Psoas muscle (tissue), 8 donors: Measurements from ENCODE around the gene MAP7D1. TPM values are rescaled to one million over a fixed set of nuclear protein-coding genes. Genes with fewer than 3 reads are reported as not detected.
A peak's percentile ranks its signal among the peaks of the same experiment; 100 is the strongest.
"Not testable (repeated sequence)": the region's sequence is repeated elsewhere in the genome, so short reads cannot be mapped to it uniquely, and the experiment has no call there.

Experiments
- ATAC-seq, 4 donors: fragments of 200-7000 bp; cut with Tn5 transposase; one replicate each; pipeline ENCODE4 v1.9.1; 2020; ENCODE audit warnings: moderate library complexity in 3 of 4, mild to moderate bottlenecking in 2 of 4
- DNase-seq, 2 donors: peaks; one replicate each; pipeline ENCODE4 v3.0.0-alpha.2; 2020
- H3K27ac ChIP-seq: fragments of 200-600 bp; one replicate; pipeline ENCODE4 v1.8.0; 2022
- H3K27me3 ChIP-seq, 3 donors: fragments of 200-600 bp in 1 of 3; one replicate each; pipeline versions ENCODE4 v1.6.1 to v1.8.0; 2013 to 2022; ENCODE audit warnings: low read length in 2 of 3, mild to moderate bottlenecking in 2 of 3, moderate library complexity in 1 of 3; ENCODE audit not compliant: insufficient read depth in 3 of 3
- H3K36me3 ChIP-seq, 2 donors: fragments of 200-600 bp in 1 of 2; one replicate each; pipeline versions ENCODE4 v1.6.1 to v1.8.0; 2013 to 2022; ENCODE audit warnings: low read depth in 1 of 2, mild to moderate bottlenecking in 1 of 2, moderate library complexity in 1 of 2; ENCODE audit not compliant: insufficient read depth in 1 of 2
- H3K4me1 ChIP-seq: fragments of 200-600 bp; one replicate; pipeline ENCODE4 v1.8.0; 2022
- H3K4me3 ChIP-seq: fragments of 200-600 bp; one replicate; pipeline ENCODE4 v1.8.0; 2022; ENCODE audit warnings: mild to moderate bottlenecking
- H3K9me3 ChIP-seq: fragments of 200-600 bp; one replicate; pipeline ENCODE4 v1.8.0; 2022
- CTCF ChIP-seq: fragments of 200-600 bp; IDR thresholded peaks from one replicate; pipeline ENCODE4 v1.8.0; 2022; ENCODE audit warnings: antibody characterized with exemption
- WGBS, 3 donors: extraction: QIAGEN DNeasy Blood & Tissue Kit; methylation state at CpG; one replicate each; pipeline versions ENCODE4 v1.1.6 to v1.1.7; 2013; 5-methylcytosine and 5-hydroxymethylcytosine counted together
- intact Hi-C, 2 donors: fragments of 100-400 bp; cut with DNase I; formaldehyde crosslinking; loops; one replicate each; pipeline versions ENCODE4 v1.11.0 to v1.14.2; 2022
- polyA plus RNA-seq, 3 donors: library from polyadenylated mRNA; stranded (reverse); fragments of 200-250 nt; gene quantifications; one replicate each; pipeline ENCODE4 v1.2.3, GENCODE V29; 2013
- total RNA-seq, 4 donors: library from RNA; stranded (reverse); fragmentation: NEBNext Ultra II Directional in 2 of 4; extraction: Animal tissue kit (Norgen Biotek cat#: 25700) in 2 of 4; gene quantifications; one replicate each; pipeline versions ENCODE4 v1.2.1 to v1.2.4, GENCODE V29; 2021 to 2023
- donor health status: healthy with polysubstance abuse.
- donor health status: DM: no; HTN: no; CAD: no; lungs with moderate emphysema.
- donor health status: Bipolar disorder and iron deficiency.
- donor health status: healthy.
- donor health status: DM: yes; HTN: yes; CAD: no.
- donor health status: DM: no; HTN: no; CAD: no.
- donor health status: DM: no; HTN: no; CAD: no.
- donor health status: DM: yes; HTN: yes; CAD: no.

The MAP7D1 gene
- total and polyA plus RNA-seq, 7 donors = 117 to 342 (median 212) TPM

- H3K36me3 ChIP-seq = peaks cover 0 to 30% of the 10 kb centered on the region in 2 donors
- ATAC-seq (peak; percentile 89 to 95 (median 93)), DNase-seq (peak; percentile 99 to 100)
- intact Hi-C loops = loop anchor here in 1 of 2 donors (2.0 to 5.0 kb wide), 2 partner anchors 61 to 67 kb away; partner anchors contain the start of gene MAP7D1
- no peaks in the 10 kb centered on the region for H3K27me3 ChIP-seq
- H3K9me3 ChIP-seq = no peaks in the 10 kb centered on the region
- peaks cover 30% of the 10 kb centered on the region for H3K4me1 ChIP-seq
- WGBS, 3 donors = 0% methylated on average over 45 of the region's 45 CpGs
- no peak for TF ChIP-seq CTCF
- H3K4me3 ChIP-seq = peak within 1 kb of the TSS; percentile 94
- peak within 1 kb of the TSS; percentile 98 for H3K27ac ChIP-seq
These were observed 68.1 kb downstream of the MAP7D1 start, which contains the start of gene THRAP3 for GRCh38 chr1:36223996-36224536. Gene THRAP3, plus strand, starts transcription at chr1:36224443. Its CDS starts 58,121 bp downstream, at chr1:36282564.

GRCh38 chr1:36224537-36225282 lies 68.8 kb downstream of the MAP7D1 start:
- TF ChIP-seq CTCF = peak; percentile 49
- intact Hi-C loops = loop anchor here (2.0 to 5.0 kb wide), 3 partner anchors 60 to 67 kb away; partner anchors contain the start of gene MAP7D1 (in 1 of the 2)
- DNase-seq = peak in 1 of 2 donors; percentile 79
- Histone ChIP-seq H3K9me3 (no peaks in the 10 kb centered on the region), H3K27ac (peak overlapping the region; percentile 98), H3K4me3 (peak overlapping the region; percentile 94), H3K36me3 (peaks cover 0 to 35% of the 10 kb centered on the region in 2 donors), H3K27me3 (no peaks in the 10 kb centered on the region), H3K4me1 (peaks cover 30% of the 10 kb centered on the region)
- ATAC-seq = peak; percentile 72 to 78 (median 74)
- WGBS, 3 donors = 0 to 1% (median 0%) methylated on average over 27 to 29 of the region's 29 CpGs

GRCh38 chr1:36225283-36225899 lies 69.4 kb downstream of the MAP7D1 start:
- DNase-seq (no peak), ATAC-seq (peak in 1 of 4 donors; percentile 45)
- TF ChIP-seq CTCF = no peak
- WGBS, 3 donors = 5 to 9% (median 6%) methylated on average over 10 of the region's 10 CpGs
- intact Hi-C loops = loop anchor here (2.0 to 5.0 kb wide), 2 partner anchors 59 to 62 kb away; no protein-coding TSS in a partner anchor
- peak overlapping the region; percentile 98 for H3K27ac ChIP-seq
- H3K4me1 ChIP-seq = peaks cover 35% of the 10 kb centered on the region
- H3K4me3 ChIP-seq = peak overlapping the region; percentile 94
- H3K9me3 ChIP-seq = no peaks in the 10 kb centered on the region
- peaks cover 0 to 42% of the 10 kb centered on the region in 2 donors for H3K36me3 ChIP-seq
- no peaks in the 10 kb centered on the region for H3K27me3 ChIP-seq

- ATAC-seq, intact Hi-C loops, H3K27me3 ChIP-seq, H3K9me3 ChIP-seq, DNase-seq: not testable (repeated sequence)
- Histone ChIP-seq H3K4me3 (peak overlapping the region; percentile 24), H3K36me3 (peaks cover 0 to 76% of the 10 kb centered on the region in 2 donors), H3K27ac (peak overlapping the region; percentile 84), H3K4me1 (peaks cover 75% of the 10 kb centered on the region)
- 70 to 84% (median 76%) methylated on average over 12 of the region's 12 CpGs for WGBS, 3 donors
These were observed 74.3 kb downstream of the MAP7D1 start for GRCh38 chr1:36230279-36230678.

Other genes starting within 250 kb of the MAP7D1 start
- gene AGO3, start 225.1 kb upstream of the MAP7D1 start, total RNA-seq = 10 to 100 TPM; 10.4 to 17.6 (median 17.1) TPM
- gene AGO3, start 225.1 kb upstream of the MAP7D1 start, polyA plus RNA-seq = 1 to 10 TPM; 2.2 to 8.9 (median 6.9) TPM
- not detected for gene TEKT2, start 72.1 kb upstream of the MAP7D1 start, total RNA-seq
- gene TEKT2, start 72.1 kb upstream of the MAP7D1 start, polyA plus RNA-seq = under 1 TPM in 2 of 3 donors, not detected in 1; 0.03 to 0.04 TPM
- 10 to 100 TPM; 20.5 to 40.2 (median 28.8) TPM for gene ADPRS, start 67.3 kb upstream of the MAP7D1 start, total RNA-seq
- gene ADPRS, start 67.3 kb upstream of the MAP7D1 start, polyA plus RNA-seq = 10 to 100 TPM; 41.4 to 56.4 (median 45.3) TPM
- under 1 TPM; 0.15 to 0.41 (median 0.30) TPM for gene COL8A2, start 30.9 kb upstream of the MAP7D1 start, total RNA-seq
- gene COL8A2, start 30.9 kb upstream of the MAP7D1 start, polyA plus RNA-seq = under 1 TPM; 0.06 to 0.12 (median 0.10) TPM
- 10 to 100 TPM; 34.8 to 44.4 (median 38.7) TPM for gene TRAPPC3, start 6.7 kb upstream of the MAP7D1 start, total RNA-seq
- 10 to 100 TPM; 43.8 to 91.8 (median 73.0) TPM for gene TRAPPC3, start 6.7 kb upstream of the MAP7D1 start, polyA plus RNA-seq
- gene THRAP3, start 68.3 kb downstream of the MAP7D1 start, total RNA-seq = 100 to 1,000 TPM in 3 of 4 donors, 10 to 100 TPM in 1; 96.6 to 159 (median 124) TPM
- 10 to 100 TPM; 45.8 to 92.9 (median 80.3) TPM for gene THRAP3, start 68.3 kb downstream of the MAP7D1 start, polyA plus RNA-seq
- 1 to 10 TPM in 1 of 4 donors, under 1 TPM in 3; 0.69 to 1.1 (median 0.96) TPM for gene SH3D21, start 150.2 kb downstream of the MAP7D1 start, total RNA-seq
- under 1 TPM; 0.36 to 0.88 (median 0.37) TPM for gene SH3D21, start 150.2 kb downstream of the MAP7D1 start, polyA plus RNA-seq
- 1 to 10 TPM; 3.3 to 8.2 (median 5.6) TPM for gene EVA1B, start 167.5 kb downstream of the MAP7D1 start, total RNA-seq
- 10 to 100 TPM in 1 of 3 donors, 1 to 10 TPM in 2; 2.6 to 13.7 (median 6.9) TPM for gene EVA1B, start 167.5 kb downstream of the MAP7D1 start, polyA plus RNA-seq
- gene STK40, start 229.8 kb downstream of the MAP7D1 start, total RNA-seq = 100 to 1,000 TPM in 3 of 4 donors, 10 to 100 TPM in 1; 84.4 to 218 (median 145) TPM
- gene STK40, start 229.8 kb downstream of the MAP7D1 start, polyA plus RNA-seq = 100 to 1,000 TPM in 2 of 3 donors, 10 to 100 TPM in 1; 93.0 to 312 (median 182) TPM
- gene LSM10, start 241.7 kb downstream of the MAP7D1 start, total RNA-seq = 100 to 1,000 TPM in 1 of 4 donors, 10 to 100 TPM in 3; 80.3 to 102 (median 95.6) TPM
- 100 to 1,000 TPM; 134 to 246 (median 156) TPM for gene LSM10, start 241.7 kb downstream of the MAP7D1 start, polyA plus RNA-seq